AG10803 (cell line): Measurements from ENCODE around the gene MYO18B.
"Not testable (repeated sequence)": the region's sequence is repeated elsewhere in the genome, so short reads cannot be mapped to it uniquely, and the experiment has no call there.

ENCODE experiments used
- DNase-seq: peaks from one replicate; pipeline ENCODE4 v3.0.0; 2010; ENCODE audit warnings: low read depth
- H3K4me3 ChIP-seq: 2 replicates; pipeline ENCODE4 v1.5.1; 2011; ENCODE audit warnings: mild to moderate bottlenecking, low read length, control low read depth
- CTCF ChIP-seq: conservative IDR thresholded peaks from 2 replicates; pipeline ENCODE4 v1.5.1; 2011; ENCODE audit warnings: mild to moderate bottlenecking, low read length, control low read depth, inconsistent platforms

MYO18B gene

DNA sequence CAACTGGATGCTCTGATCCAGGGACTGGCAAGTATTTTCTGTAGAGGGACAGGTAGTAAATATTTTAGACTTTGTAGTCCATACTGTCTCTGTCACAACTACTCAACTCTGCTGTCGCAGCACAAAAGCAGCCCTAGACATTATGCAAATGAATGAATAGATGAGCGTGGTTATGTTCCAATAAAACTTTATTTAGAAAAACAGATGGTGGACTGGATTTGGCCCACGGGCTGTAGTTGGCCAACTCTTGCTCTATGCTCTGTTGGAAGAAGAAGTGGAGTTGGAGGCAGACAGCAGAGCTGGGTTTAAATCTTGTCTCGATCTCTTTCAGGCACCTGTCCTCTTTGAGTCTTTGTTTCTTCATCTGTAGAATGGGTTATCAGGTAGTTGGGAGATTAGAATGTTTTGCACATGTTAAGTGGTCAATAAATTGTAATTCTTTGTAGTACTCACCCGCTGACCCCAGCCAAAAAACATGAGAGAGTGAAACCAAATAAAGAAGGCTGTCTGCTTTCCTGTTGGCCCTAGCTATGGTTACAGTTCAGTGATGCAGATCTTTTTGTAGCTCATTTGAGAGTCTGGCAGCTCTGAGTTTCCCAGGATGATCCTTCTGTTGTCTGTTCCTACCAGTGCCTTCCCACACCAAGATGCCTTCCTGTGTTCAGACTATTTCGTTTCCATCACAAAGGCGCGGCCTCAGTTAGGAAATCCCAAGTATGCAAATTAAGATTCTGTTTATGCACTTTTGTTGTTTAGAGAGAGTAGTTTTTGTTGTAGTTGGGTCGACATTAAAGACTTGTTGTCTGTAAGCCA lies 229.2 kb downstream of the MYO18B start:
- no peak for DNase-seq

GRCh38 chr22:25972397-25972796 lies 230.4 kb downstream of the MYO18B start:
- no peak overlapping the region for H3K4me3 ChIP-seq
- no peak for DNase-seq

More for the DNA sequence above, 229.2 kb downstream of the MYO18B start:
- H3K4me3 ChIP-seq: no peak overlapping the region
- no peak for TF ChIP-seq CTCF

GRCh38 chr22:25976356-25976755 lies 234.4 kb downstream of the MYO18B start:
- no peak overlapping the region for H3K4me3 ChIP-seq
- no peak for DNase-seq
- no peak for TF ChIP-seq CTCF

More at GRCh38 chr22:25972397-25972796, 230.4 kb downstream of the MYO18B start:
- no peak for TF ChIP-seq CTCF

- no peak for TF ChIP-seq CTCF
- no peak for DNase-seq
- no peak overlapping the region for H3K4me3 ChIP-seq
Observed at GRCh38 chr22:25979968-25980367, 238.0 kb downstream of the MYO18B start.

DNA sequence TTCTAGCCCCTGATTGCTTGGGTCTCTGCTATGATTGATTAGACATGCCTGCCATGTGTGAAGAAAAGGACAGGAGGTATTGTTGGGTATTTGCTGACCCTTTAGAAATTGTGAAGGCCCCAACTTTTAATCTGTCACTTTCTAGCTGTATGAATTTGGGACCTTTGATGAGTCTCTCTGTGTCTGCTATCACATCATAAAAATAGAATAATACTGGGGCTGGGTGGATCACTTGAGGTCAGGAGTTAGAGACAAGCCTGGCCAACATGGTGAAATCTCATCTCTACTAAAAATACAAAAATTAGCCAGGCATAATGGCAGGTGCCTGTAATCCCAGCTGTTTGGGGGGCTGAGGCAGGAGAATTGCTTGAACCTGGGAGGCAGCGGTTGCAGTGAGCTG lies 242.9 kb downstream of the MYO18B start:
- H3K4me3 ChIP-seq, DNase-seq: not testable (repeated sequence)

DNA sequence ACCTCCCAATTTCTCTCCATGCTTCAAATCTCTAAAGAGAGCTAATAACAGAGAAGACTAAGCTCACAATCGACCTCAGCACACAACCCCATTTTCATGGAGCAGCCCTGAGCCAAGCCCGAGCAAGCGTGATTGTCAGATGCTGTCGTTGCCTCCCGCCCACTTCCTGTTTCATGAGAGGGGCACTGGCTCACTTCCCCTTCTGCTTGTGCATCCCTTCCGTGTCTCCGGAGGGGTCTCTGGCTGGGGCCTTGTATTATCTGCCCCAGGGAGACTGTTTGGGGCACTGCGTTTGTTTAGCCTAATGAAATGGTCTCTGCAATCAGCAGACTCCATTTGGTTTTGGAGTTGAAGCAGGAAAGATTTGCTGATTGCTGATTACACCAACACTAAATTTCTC lies 246.0 kb downstream of the MYO18B start:
- DNase-seq: no peak
- no peak for TF ChIP-seq CTCF
- H3K4me3 ChIP-seq: no peak overlapping the region

DNA sequence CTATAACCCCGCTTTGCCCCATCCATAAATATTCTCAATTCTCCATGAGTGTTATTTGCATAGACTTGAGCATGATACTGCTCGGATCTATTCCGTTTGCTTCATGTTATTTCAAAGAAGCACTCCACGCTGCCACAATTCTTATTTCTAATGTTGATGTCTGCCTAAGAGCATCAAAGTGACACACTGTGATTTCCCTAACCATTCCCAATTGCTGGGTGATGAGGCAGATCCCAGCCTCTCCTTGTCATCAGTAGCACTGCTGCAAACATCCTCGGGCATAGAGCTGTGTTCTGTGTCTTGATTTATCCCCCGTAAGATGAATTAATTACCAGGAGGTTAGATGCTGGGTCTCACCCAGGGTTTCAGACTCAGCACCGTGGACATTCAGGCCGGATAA lies 249.0 kb downstream of the MYO18B start:
- TF ChIP-seq CTCF: no peak
- no peak overlapping the region for H3K4me3 ChIP-seq
- no peak for DNase-seq
